ENCODE results near the gene PPP1R11.
"Not testable (repeated sequence)": the region's sequence is repeated elsewhere in the genome, so short reads cannot be mapped to it uniquely, and the experiment has no call there.

The PPP1R11 gene

GRCh38 chr6:30066577-30067459, at the start of gene PPP1R11:
TSS of gene PPP1R11 (plus strand) at chr6:30067198. CDS start at chr6:30067411, 213 bp downstream.
- no peaks in the 10 kb centered on the region for H3K9me3 ChIP-seq (ENCODE audit: control insufficient read depth in 2 of 2, low read length in 2 of 2)
- peak within 1 kb of the TSS; percentile 93 to 95 for H3K4me3 ChIP-seq (ENCODE audit: low read length in 2 of 2)
- H3K27ac ChIP-seq (ENCODE audit: low read length), result peak within 1 kb of the TSS; percentile 80
- peaks cover 14% of the 10 kb centered on the region for H3K4me1 ChIP-seq (ENCODE audit: control insufficient read depth, insufficient read depth, low read length)
- H3K36me3 ChIP-seq (ENCODE audit: control insufficient read depth in 2 of 2, insufficient read depth in 2 of 2, low read length in 2 of 2), result peaks cover 8 to 12% of the 10 kb centered on the region in 2 donors
- peaks cover 8 to 12% of the 10 kb centered on the region in 2 donors for H3K27me3 ChIP-seq (ENCODE audit: control insufficient read depth in 1 of 2, insufficient read depth in 2 of 2, low read length in 2 of 2)
- peak within 1 kb of the TSS; percentile 80 to 89 for H3K9ac ChIP-seq (ENCODE audit: low read length in 2 of 2)

- Histone ChIP-seq H3K4me1 (ENCODE audit: control insufficient read depth, insufficient read depth, low read length) (no peaks in the 10 kb centered on the region), H3K9ac (ENCODE audit: low read length in 2 of 2) (no peak overlapping the region), H3K27ac (ENCODE audit: low read length) (no peak overlapping the region), H3K36me3 (ENCODE audit: control insufficient read depth in 2 of 2, insufficient read depth in 2 of 2, low read length in 2 of 2) (peaks cover 8 to 10% of the 10 kb centered on the region in 2 donors), H3K27me3 (ENCODE audit: control insufficient read depth in 1 of 2, insufficient read depth in 2 of 2, low read length in 2 of 2) (no peaks in the 10 kb centered on the region), H3K9me3 (ENCODE audit: control insufficient read depth in 2 of 2, low read length in 2 of 2) (no peaks in the 10 kb centered on the region), H3K4me3 (ENCODE audit: low read length in 2 of 2) (no peak overlapping the region)
Measured at GRCh38 chr6:30019819-30020218, 47.2 kb upstream of the PPP1R11 start.

GRCh38 chr6:30020626-30021025, 46.4 kb upstream of the PPP1R11 start:
- H3K27ac ChIP-seq (ENCODE audit: low read length), result no peak overlapping the region
- H3K9me3 ChIP-seq (ENCODE audit: control insufficient read depth in 2 of 2, low read length in 2 of 2), result no peaks in the 10 kb centered on the region
- H3K4me3 ChIP-seq (ENCODE audit: low read length in 2 of 2), result no peak overlapping the region
- peaks cover 8 to 10% of the 10 kb centered on the region in 2 donors for H3K36me3 ChIP-seq (ENCODE audit: control insufficient read depth in 2 of 2, insufficient read depth in 2 of 2, low read length in 2 of 2)
- H3K4me1 ChIP-seq (ENCODE audit: control insufficient read depth, insufficient read depth, low read length), result no peaks in the 10 kb centered on the region
- H3K9ac ChIP-seq (ENCODE audit: low read length in 2 of 2), result no peak overlapping the region
- no peaks in the 10 kb centered on the region for H3K27me3 ChIP-seq (ENCODE audit: control insufficient read depth in 1 of 2, insufficient read depth in 2 of 2, low read length in 2 of 2)

GRCh38 chr6:30022189-30022588, 44.8 kb upstream of the PPP1R11 start:
- Histone ChIP-seq H3K36me3 (ENCODE audit: control insufficient read depth in 2 of 2, insufficient read depth in 2 of 2, low read length in 2 of 2) (peaks cover 8 to 10% of the 10 kb centered on the region in 2 donors), H3K4me3 (ENCODE audit: low read length in 2 of 2) (no peak overlapping the region), H3K9me3 (ENCODE audit: control insufficient read depth in 2 of 2, low read length in 2 of 2) (no peaks in the 10 kb centered on the region), H3K9ac (ENCODE audit: low read length in 2 of 2) (no peak overlapping the region), H3K4me1 (ENCODE audit: control insufficient read depth, insufficient read depth, low read length) (no peaks in the 10 kb centered on the region), H3K27me3 (ENCODE audit: control insufficient read depth in 1 of 2, insufficient read depth in 2 of 2, low read length in 2 of 2) (no peaks in the 10 kb centered on the region), H3K27ac (ENCODE audit: low read length) (no peak overlapping the region)

- not testable (repeated sequence) for H3K4me3 ChIP-seq (ENCODE audit: low read length in 2 of 2); H3K4me1 ChIP-seq (ENCODE audit: control insufficient read depth, insufficient read depth, low read length); H3K27me3 ChIP-seq (ENCODE audit: control insufficient read depth in 1 of 2, insufficient read depth in 2 of 2, low read length in 2 of 2); H3K9me3 ChIP-seq (ENCODE audit: control insufficient read depth in 2 of 2, low read length in 2 of 2); H3K27ac ChIP-seq (ENCODE audit: low read length); H3K9ac ChIP-seq (ENCODE audit: low read length in 2 of 2)
- peaks cover 8 to 10% of the 10 kb centered on the region in 2 donors for H3K36me3 ChIP-seq (ENCODE audit: control insufficient read depth in 2 of 2, insufficient read depth in 2 of 2, low read length in 2 of 2)
Measured at GRCh38 chr6:30022712-30023111, 44.3 kb upstream of the PPP1R11 start.

- H3K4me1 ChIP-seq (ENCODE audit: control insufficient read depth, insufficient read depth, low read length), result no peaks in the 10 kb centered on the region
- no peaks in the 10 kb centered on the region for H3K27me3 ChIP-seq (ENCODE audit: control insufficient read depth in 1 of 2, insufficient read depth in 2 of 2, low read length in 2 of 2)
- H3K4me3 ChIP-seq (ENCODE audit: low read length in 2 of 2), result no peak overlapping the region
- no peak overlapping the region for H3K9ac ChIP-seq (ENCODE audit: low read length in 2 of 2)
- H3K27ac ChIP-seq (ENCODE audit: low read length), result no peak overlapping the region
- H3K9me3 ChIP-seq (ENCODE audit: control insufficient read depth in 2 of 2, low read length in 2 of 2), result no peaks in the 10 kb centered on the region
- H3K36me3 ChIP-seq (ENCODE audit: control insufficient read depth in 2 of 2, insufficient read depth in 2 of 2, low read length in 2 of 2), result peaks cover 0 to 3% of the 10 kb centered on the region in 2 donors
Measured at GRCh38 chr6:30025186-30025585, 41.8 kb upstream of the PPP1R11 start.

- Histone ChIP-seq H3K36me3 (ENCODE audit: control insufficient read depth in 2 of 2, insufficient read depth in 2 of 2, low read length in 2 of 2) (no peaks in the 10 kb centered on the region), H3K9ac (ENCODE audit: low read length in 2 of 2) (no peak overlapping the region), H3K4me1 (ENCODE audit: control insufficient read depth, insufficient read depth, low read length) (no peaks in the 10 kb centered on the region), H3K4me3 (ENCODE audit: low read length in 2 of 2) (no peak overlapping the region), H3K27me3 (ENCODE audit: control insufficient read depth in 1 of 2, insufficient read depth in 2 of 2, low read length in 2 of 2) (no peaks in the 10 kb centered on the region), H3K27ac (ENCODE audit: low read length) (no peak overlapping the region), H3K9me3 (ENCODE audit: control insufficient read depth in 2 of 2, low read length in 2 of 2) (no peaks in the 10 kb centered on the region)
Measured at GRCh38 chr6:30029588-30029987, 37.4 kb upstream of the PPP1R11 start.

- no peak overlapping the region for H3K9ac ChIP-seq (ENCODE audit: low read length in 2 of 2)
- H3K36me3 ChIP-seq (ENCODE audit: control insufficient read depth in 2 of 2, insufficient read depth in 2 of 2, low read length in 2 of 2), result peaks cover 0 to 4% of the 10 kb centered on the region in 2 donors
- H3K4me1 ChIP-seq (ENCODE audit: control insufficient read depth, insufficient read depth, low read length), result no peaks in the 10 kb centered on the region
- H3K27ac ChIP-seq (ENCODE audit: low read length), result no peak overlapping the region
- H3K27me3 ChIP-seq (ENCODE audit: control insufficient read depth in 1 of 2, insufficient read depth in 2 of 2, low read length in 2 of 2), result no peaks in the 10 kb centered on the region
- no peaks in the 10 kb centered on the region for H3K9me3 ChIP-seq (ENCODE audit: control insufficient read depth in 2 of 2, low read length in 2 of 2)
- H3K4me3 ChIP-seq (ENCODE audit: low read length in 2 of 2), result no peak overlapping the region
Measured at GRCh38 chr6:30031381-30031780, 35.6 kb upstream of the PPP1R11 start.

- H3K9me3 ChIP-seq (ENCODE audit: control insufficient read depth in 2 of 2, low read length in 2 of 2); H3K9ac ChIP-seq (ENCODE audit: low read length in 2 of 2); H3K36me3 ChIP-seq (ENCODE audit: control insufficient read depth in 2 of 2, insufficient read depth in 2 of 2, low read length in 2 of 2); H3K27me3 ChIP-seq (ENCODE audit: control insufficient read depth in 1 of 2, insufficient read depth in 2 of 2, low read length in 2 of 2); H3K4me3 ChIP-seq (ENCODE audit: low read length in 2 of 2); H3K27ac ChIP-seq (ENCODE audit: low read length); H3K4me1 ChIP-seq (ENCODE audit: control insufficient read depth, insufficient read depth, low read length): not testable (repeated sequence)
Measured at GRCh38 chr6:30033440-30033839, 33.6 kb upstream of the PPP1R11 start.

- Histone ChIP-seq H3K9me3 (ENCODE audit: control insufficient read depth in 2 of 2, low read length in 2 of 2) (no peaks in the 10 kb centered on the region), H3K27me3 (ENCODE audit: control insufficient read depth in 1 of 2, insufficient read depth in 2 of 2, low read length in 2 of 2) (no peaks in the 10 kb centered on the region), H3K4me3 (ENCODE audit: low read length in 2 of 2) (no peak overlapping the region), H3K9ac (ENCODE audit: low read length in 2 of 2) (no peak overlapping the region), H3K36me3 (ENCODE audit: control insufficient read depth in 2 of 2, insufficient read depth in 2 of 2, low read length in 2 of 2) (peaks cover 0 to 4% of the 10 kb centered on the region in 2 donors), H3K4me1 (ENCODE audit: control insufficient read depth, insufficient read depth, low read length) (no peaks in the 10 kb centered on the region), H3K27ac (ENCODE audit: low read length) (no peak overlapping the region)
Measured at GRCh38 chr6:30035784-30036183, 31.2 kb upstream of the PPP1R11 start.

GRCh38 chr6:30037182-30037788, 29.7 kb upstream of the PPP1R11 start:
- H3K9me3 ChIP-seq (ENCODE audit: control insufficient read depth in 2 of 2, low read length in 2 of 2), result no peaks in the 10 kb centered on the region
- H3K36me3 ChIP-seq (ENCODE audit: control insufficient read depth in 2 of 2, insufficient read depth in 2 of 2, low read length in 2 of 2), result peaks cover 0 to 4% of the 10 kb centered on the region in 2 donors
- H3K4me1 ChIP-seq (ENCODE audit: control insufficient read depth, insufficient read depth, low read length), result no peaks in the 10 kb centered on the region
- H3K4me3 ChIP-seq (ENCODE audit: low read length in 2 of 2), result no peak overlapping the region
- no peak overlapping the region for H3K9ac ChIP-seq (ENCODE audit: low read length in 2 of 2)
- H3K27ac ChIP-seq (ENCODE audit: low read length), result no peak overlapping the region
- no peaks in the 10 kb centered on the region for H3K27me3 ChIP-seq (ENCODE audit: control insufficient read depth in 1 of 2, insufficient read depth in 2 of 2, low read length in 2 of 2)
